Spleen (tissue), 7 donors: Measurements from ENCODE around the gene CA10.

ENCODE experiments used
- POLR2A ChIP-seq, 3 donors: fragments of 450-650 bp; IDR thresholded peaks; one replicate each; pipeline ENCODE4 v1.5.1; 2017; ENCODE audit warnings: antibody characterized with exemption in 3 of 3, mild to moderate bottlenecking in 1 of 3
- TF ChIP-seq, protein P1 (sequence below), 11 experiments: fragments of 200-600 bp in 7 of 11; fragments of 450-650 bp in 4 of 11; sonication (generic) in 4 of 11; IDR thresholded peaks in 8 of 11; conservative IDR thresholded peaks in 3 of 11; 1 replicate in 7 of 11; 2 replicates in 4 of 11; pipeline versions ENCODE4 v1.4.0 to v1.8.0; 2016 to 2021; ENCODE audit warnings: antibody characterized with exemption in 11 of 11, inconsistent platforms in 4 of 11, mild to moderate bottlenecking in 1 of 11
- donor health status: DM: no; HTN: no; CAD: no; lungs with moderate emphysema.
- donor health status: DM: no; HTN: no; CAD: no.
- donor health status: DM: no; HTN: no; CAD: no.

GRCh38 chr17:51813140-51813783 is 345.3 kb downstream of the CA10 start:
- TF ChIP-seq, protein P1, sequence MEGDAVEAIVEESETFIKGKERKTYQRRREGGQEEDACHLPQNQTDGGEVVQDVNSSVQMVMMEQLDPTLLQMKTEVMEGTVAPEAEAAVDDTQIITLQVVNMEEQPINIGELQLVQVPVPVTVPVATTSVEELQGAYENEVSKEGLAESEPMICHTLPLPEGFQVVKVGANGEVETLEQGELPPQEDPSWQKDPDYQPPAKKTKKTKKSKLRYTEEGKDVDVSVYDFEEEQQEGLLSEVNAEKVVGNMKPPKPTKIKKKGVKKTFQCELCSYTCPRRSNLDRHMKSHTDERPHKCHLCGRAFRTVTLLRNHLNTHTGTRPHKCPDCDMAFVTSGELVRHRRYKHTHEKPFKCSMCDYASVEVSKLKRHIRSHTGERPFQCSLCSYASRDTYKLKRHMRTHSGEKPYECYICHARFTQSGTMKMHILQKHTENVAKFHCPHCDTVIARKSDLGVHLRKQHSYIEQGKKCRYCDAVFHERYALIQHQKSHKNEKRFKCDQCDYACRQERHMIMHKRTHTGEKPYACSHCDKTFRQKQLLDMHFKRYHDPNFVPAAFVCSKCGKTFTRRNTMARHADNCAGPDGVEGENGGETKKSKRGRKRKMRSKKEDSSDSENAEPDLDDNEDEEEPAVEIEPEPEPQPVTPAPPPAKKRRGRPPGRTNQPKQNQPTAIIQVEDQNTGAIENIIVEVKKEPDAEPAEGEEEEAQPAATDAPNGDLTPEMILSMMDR (IDR thresholded peaks at IDR 0.05 in 8 of 11, conservative IDR thresholded peaks at IDR 0.05 in 3 of 11): no peak
- no peak for TF ChIP-seq POLR2A (IDR thresholded peaks at IDR 0.05)
